ENCODE measurements around the gene CFAP97D2.

- no peak for TF ChIP-seq EZH2 (IDR thresholded peaks at IDR 0.05)
- TF ChIP-seq POLR2AphosphoS5 (IDR thresholded peaks at IDR 0.05; ENCODE audit: borderline replicate concordance, low read depth, low read length) = no peak
Measured at GRCh38 chr13:114152831-114153371, 26.2 kb upstream of the CFAP97D2 start.

All from SK-N-MC (cell line).